MCF 10A (cell line): ENCODE measurements around the gene MEDAG. TPM values are rescaled to one million over a fixed set of nuclear protein-coding genes. Genes with fewer than 3 reads are reported as not detected.

Source experiments
- BruUV-seq: library from RNA; stranded (reverse); fragments of 400-500 nt; replicated peaks from 2 replicates; lab custom pipeline; 2021; lab: Mats Ljungman, UMichigan
- CTCF ChIA-PET: fragments of 300-600 bp; sonication (Branson Sonifier 250); formaldehyde crosslinking; extraction: SDS; loops from one replicate; lab custom pipeline; 2021; ENCODE audit warnings: antibody characterized with exemption, inconsistent platforms; lab: Yijun Ruan, JAX
- POLR2A ChIA-PET: fragments of 300-600, 350-650 bp; sonication (Branson Sonifier 250); formaldehyde crosslinking; extraction: SDS; loops from one replicate; lab custom pipeline; 2020; ENCODE audit warnings: antibody characterized with exemption, inconsistent platforms; lab: Yijun Ruan, JAX
- DNase-seq: peaks from one replicate; pipeline ENCODE4 v3.0.0-alpha.2; 2018; ENCODE audit not compliant: unreplicated experiment
- H3K27ac Mint-ChIP-seq: one replicate; pipeline ENCODE4 v1.8.0; 2022; ENCODE audit warnings: mild to moderate bottlenecking, low read depth, mixed read lengths; ENCODE audit not compliant: unreplicated experiment
- H3K27me3 Mint-ChIP-seq: one replicate; pipeline ENCODE4 v1.8.0; 2022; ENCODE audit warnings: mixed read lengths; ENCODE audit not compliant: insufficient read depth, unreplicated experiment
- H3K36me3 Mint-ChIP-seq: one replicate; pipeline ENCODE4 v1.8.0; 2022; ENCODE audit warnings: mild to moderate bottlenecking, moderate library complexity, mixed read lengths; ENCODE audit not compliant: insufficient read depth, unreplicated experiment
- H3K4me1 Mint-ChIP-seq: one replicate; pipeline ENCODE4 v1.8.0; 2022; ENCODE audit warnings: mixed read lengths; ENCODE audit not compliant: insufficient read depth, unreplicated experiment
- H3K4me3 Mint-ChIP-seq: one replicate; pipeline ENCODE4 v1.8.0; 2022; ENCODE audit warnings: mild to moderate bottlenecking, moderate library complexity, mixed read lengths; ENCODE audit not compliant: unreplicated experiment
- H3K9me3 Mint-ChIP-seq: one replicate; pipeline ENCODE4 v1.8.0; 2022; ENCODE audit warnings: mixed read lengths; ENCODE audit not compliant: unreplicated experiment
- intact Hi-C: fragments of 100-400 bp; cut with micrococcal nuclease; formaldehyde crosslinking; loops from 2 replicates; pipeline ENCODE4 v1.14.1; 2022
- total RNA-seq: library from RNA; stranded (reverse); gene quantifications from 2 replicates; pipeline ENCODE4 v1.2.3, GENCODE V29; 2022
- TF ChIP-seq, protein P1 (sequence below): fragments of 200-600 bp; IDR thresholded peaks from one replicate; pipeline ENCODE4 v1.8.0; 2022; ENCODE audit warnings: antibody characterized with exemption, mild to moderate bottlenecking; ENCODE audit not compliant: unreplicated experiment

MEDAG gene
- total RNA-seq, 1 experiment from 2014 or later: not detected

DNA sequence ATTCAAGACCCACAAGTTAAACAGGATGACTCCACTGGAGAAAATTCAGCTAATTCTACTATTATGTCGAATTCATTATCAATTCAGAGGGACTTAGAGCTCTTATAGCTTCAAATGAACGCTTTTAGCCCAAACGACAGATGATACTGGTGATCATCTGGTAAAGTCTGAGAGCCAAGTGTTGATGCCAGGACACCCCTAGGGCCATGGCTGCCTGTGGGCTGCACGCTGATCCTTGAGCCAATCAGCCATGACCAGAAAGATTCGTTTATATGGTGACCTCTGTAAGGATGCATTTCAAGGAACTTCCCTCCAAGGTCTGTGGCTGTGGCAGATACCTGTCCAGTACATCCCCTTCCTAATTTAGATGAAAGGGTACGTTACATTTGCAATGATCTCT, 10.9 kb downstream of the MEDAG start:
- H3K9me3 Mint-ChIP-seq: no peaks in the 10 kb centered on the region
- no peak for DNase-seq
- intact Hi-C loops: no loop called here
- no peaks in the 10 kb centered on the region for H3K36me3 Mint-ChIP-seq
- no peak overlapping the region for H3K27ac Mint-ChIP-seq
- TF ChIP-seq, protein P1, sequence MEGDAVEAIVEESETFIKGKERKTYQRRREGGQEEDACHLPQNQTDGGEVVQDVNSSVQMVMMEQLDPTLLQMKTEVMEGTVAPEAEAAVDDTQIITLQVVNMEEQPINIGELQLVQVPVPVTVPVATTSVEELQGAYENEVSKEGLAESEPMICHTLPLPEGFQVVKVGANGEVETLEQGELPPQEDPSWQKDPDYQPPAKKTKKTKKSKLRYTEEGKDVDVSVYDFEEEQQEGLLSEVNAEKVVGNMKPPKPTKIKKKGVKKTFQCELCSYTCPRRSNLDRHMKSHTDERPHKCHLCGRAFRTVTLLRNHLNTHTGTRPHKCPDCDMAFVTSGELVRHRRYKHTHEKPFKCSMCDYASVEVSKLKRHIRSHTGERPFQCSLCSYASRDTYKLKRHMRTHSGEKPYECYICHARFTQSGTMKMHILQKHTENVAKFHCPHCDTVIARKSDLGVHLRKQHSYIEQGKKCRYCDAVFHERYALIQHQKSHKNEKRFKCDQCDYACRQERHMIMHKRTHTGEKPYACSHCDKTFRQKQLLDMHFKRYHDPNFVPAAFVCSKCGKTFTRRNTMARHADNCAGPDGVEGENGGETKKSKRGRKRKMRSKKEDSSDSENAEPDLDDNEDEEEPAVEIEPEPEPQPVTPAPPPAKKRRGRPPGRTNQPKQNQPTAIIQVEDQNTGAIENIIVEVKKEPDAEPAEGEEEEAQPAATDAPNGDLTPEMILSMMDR: no peak
- POLR2A ChIA-PET: interaction anchor here (0.7 kb wide), 1 partner anchor 449 kb away, joined by 3 read pairs; no protein-coding TSS in a partner anchor
- H3K4me1 Mint-ChIP-seq: no peaks in the 10 kb centered on the region
- BruUV-seq: no TSS peak
- CTCF ChIA-PET: interaction anchor here (0.6 kb wide), 1 partner anchor 10 kb away, joined by 5 read pairs; no protein-coding TSS in a partner anchor
- peaks cover 14% of the 10 kb centered on the region for H3K27me3 Mint-ChIP-seq
- no peak overlapping the region for H3K4me3 Mint-ChIP-seq

DNA sequence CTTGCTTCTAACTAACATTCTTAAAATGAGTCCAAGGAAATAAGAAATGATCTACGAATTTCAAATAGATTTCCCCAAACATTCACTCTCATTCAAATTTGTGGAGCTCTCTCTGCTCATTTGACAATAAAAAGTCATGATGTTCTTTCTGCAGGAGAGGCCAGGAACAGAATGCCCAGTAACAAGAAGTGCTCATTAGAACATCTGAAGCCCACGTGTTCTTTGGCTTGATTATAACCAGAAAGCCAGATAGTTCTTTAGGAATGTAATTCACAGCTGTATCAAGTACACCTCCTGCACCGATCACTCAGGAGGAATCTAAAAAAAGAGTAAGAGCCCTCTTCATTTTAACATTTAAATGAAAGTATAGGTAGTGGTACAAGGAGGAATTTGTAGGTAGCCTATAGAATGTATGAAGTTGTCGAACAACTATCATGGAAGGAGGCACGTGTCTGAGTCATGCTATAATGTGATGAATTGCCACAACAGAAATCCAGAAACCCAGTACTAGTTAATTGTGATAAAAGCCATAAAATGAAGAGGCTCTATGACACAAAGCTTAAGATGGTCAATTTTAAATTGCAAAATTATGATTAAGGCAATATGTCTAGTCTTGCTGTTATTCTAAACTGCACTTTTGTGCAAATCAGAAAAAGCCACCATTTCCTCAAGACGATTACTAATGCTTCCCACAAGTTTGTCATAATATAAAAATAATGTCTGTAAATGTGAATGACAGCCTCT, 12.8 kb downstream of the MEDAG start:
- TF ChIP-seq, protein P1: no peak
- H3K4me1 Mint-ChIP-seq: peaks cover 6% of the 10 kb centered on the region
- BruUV-seq: no TSS peak
- peaks cover 14% of the 10 kb centered on the region for H3K27me3 Mint-ChIP-seq
- no peaks in the 10 kb centered on the region for H3K36me3 Mint-ChIP-seq
- H3K4me3 Mint-ChIP-seq: no peak overlapping the region
- intact Hi-C loops: no loop called here
- H3K9me3 Mint-ChIP-seq: no peaks in the 10 kb centered on the region
- ChIA-PET POLR2A (interaction anchor here (1.4 kb wide), 1 partner anchor 8 kb away, joined by 3 read pairs; no protein-coding TSS in a partner anchor), CTCF (interaction anchor here (0.6 kb wide), 1 partner anchor 318 kb away, joined by 3 read pairs; no protein-coding TSS in a partner anchor)
- H3K27ac Mint-ChIP-seq: no peak overlapping the region
- no peak for DNase-seq

DNA sequence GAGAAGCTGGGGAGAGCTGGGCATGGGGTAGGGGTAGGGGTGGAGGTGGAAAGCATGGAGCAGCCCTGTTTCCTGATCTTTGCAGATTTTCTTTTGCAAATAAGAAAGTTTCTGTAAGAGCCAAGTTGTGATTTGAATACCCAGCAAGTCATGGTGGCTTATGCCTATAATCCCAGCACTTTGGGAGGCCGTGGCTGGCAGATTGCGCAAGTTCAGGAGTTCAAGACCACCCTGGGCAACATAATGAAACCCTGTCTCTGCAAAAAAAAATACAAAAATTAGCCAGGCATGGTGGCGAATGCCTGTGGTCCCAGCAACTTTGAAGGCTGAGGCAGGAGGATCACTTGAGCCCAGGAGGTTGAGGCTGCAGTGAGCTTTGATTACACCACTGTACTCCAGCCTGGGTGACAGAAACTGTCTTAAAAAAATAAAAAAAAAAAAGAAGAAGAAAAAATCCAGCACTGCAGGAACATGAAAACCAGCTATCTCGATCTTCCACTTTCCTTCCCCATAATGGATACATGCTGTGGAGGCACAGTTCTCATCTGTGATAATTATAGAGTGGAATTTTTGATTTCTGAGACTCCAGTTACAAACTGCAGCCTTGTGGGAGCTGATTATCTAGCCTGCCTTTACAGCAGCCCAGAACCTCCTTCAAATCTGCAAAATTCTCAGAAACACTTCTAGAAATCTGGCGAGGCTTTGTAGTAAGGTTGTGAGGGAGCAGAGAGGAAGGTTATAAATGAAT, 14.3 kb downstream of the MEDAG start:
- ChIA-PET CTCF (interaction anchor here (0.7 to 1.2 kb wide), 2 partner anchors 124 to 263 kb away, joined by 3 to 4 read pairs; no protein-coding TSS in a partner anchor), POLR2A (no interaction called here)
- H3K4me3 Mint-ChIP-seq: no peak overlapping the region
- no TSS peak for BruUV-seq
- intact Hi-C loops: no loop called here
- H3K36me3 Mint-ChIP-seq: no peaks in the 10 kb centered on the region
- peaks cover 6% of the 10 kb centered on the region for H3K4me1 Mint-ChIP-seq
- TF ChIP-seq, protein P1: no peak
- H3K27ac Mint-ChIP-seq: no peak overlapping the region
- peaks cover 10% of the 10 kb centered on the region for H3K27me3 Mint-ChIP-seq
- no peak for DNase-seq
- no peaks in the 10 kb centered on the region for H3K9me3 Mint-ChIP-seq

DNA sequence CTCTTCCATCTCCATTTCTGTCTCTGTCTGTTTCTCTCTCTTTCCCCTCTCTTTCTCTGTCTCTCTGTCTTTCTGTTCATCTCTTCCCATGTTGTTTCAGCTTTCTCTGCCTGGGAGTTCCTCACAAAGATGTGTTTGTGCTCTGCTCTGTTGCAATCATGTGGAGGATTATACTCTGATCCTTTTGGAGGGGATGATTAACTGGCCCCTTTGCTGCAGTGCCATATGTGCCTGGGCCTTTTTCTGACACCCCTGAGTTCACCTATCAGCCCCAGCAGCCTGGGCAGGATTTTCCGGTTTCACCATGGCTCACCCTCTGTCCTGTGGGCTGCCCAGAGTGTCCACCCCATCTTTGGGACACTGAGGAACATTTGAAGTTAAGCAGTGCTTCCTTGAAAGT, 17.3 kb downstream of the MEDAG start:
- no peak overlapping the region for H3K27ac Mint-ChIP-seq
- CTCF ChIA-PET: interaction anchor here (0.7 to 0.8 kb wide), 2 partner anchors 9 to 58 kb away, joined by 3 read pairs; no protein-coding TSS in a partner anchor
- POLR2A ChIA-PET: interaction anchor here (0.8 kb wide), 1 partner anchor 75 kb away, joined by 3 read pairs; no protein-coding TSS in a partner anchor
- intact Hi-C loops: no loop called here
- peaks cover 15% of the 10 kb centered on the region for H3K4me1 Mint-ChIP-seq
- no peaks in the 10 kb centered on the region for H3K9me3 Mint-ChIP-seq
- no peaks in the 10 kb centered on the region for H3K36me3 Mint-ChIP-seq
- no peak for DNase-seq
- no TSS peak for BruUV-seq
- no peaks in the 10 kb centered on the region for H3K27me3 Mint-ChIP-seq
- TF ChIP-seq, protein P1: no peak
- H3K4me3 Mint-ChIP-seq: no peak overlapping the region
